H9 (cell line): ENCODE measurements around the gene NKAIN1. TPM values are rescaled to one million over a fixed set of nuclear protein-coding genes. Genes with fewer than 3 reads are reported as not detected.

Experiments
- DNase-seq: peaks from one replicate; pipeline ENCODE4 v3.0.0-alpha.2; 2017
- H2AFZ ChIP-seq: one replicate; pipeline ENCODE4 v1.6.1; 2013; ENCODE audit warnings: mild to moderate bottlenecking, low read length, control low read depth, moderate library complexity
- H2AK5ac ChIP-seq: 2 replicates; pipeline ENCODE4 v1.6.1; 2013; ENCODE audit warnings: low read length, control low read depth, mixed read lengths; ENCODE audit not compliant: insufficient read length
- H2BK120ac ChIP-seq: one replicate; pipeline ENCODE4 v1.6.1; 2013; ENCODE audit warnings: low read depth, mild to moderate bottlenecking, low read length, control low read depth, inconsistent platforms; ENCODE audit not compliant: poor library complexity, severe bottlenecking
- H2BK12ac ChIP-seq: 2 replicates; pipeline ENCODE4 v1.6.1; 2013; ENCODE audit warnings: low read length, control low read depth, mixed read lengths, low read depth; ENCODE audit not compliant: insufficient read length
- H2BK15ac ChIP-seq: 2 replicates; pipeline ENCODE4 v1.6.1; 2013; ENCODE audit warnings: low read depth, low read length, control low read depth
- H2BK20ac ChIP-seq: one replicate; pipeline ENCODE4 v1.6.1; 2013; ENCODE audit warnings: low read depth, mild to moderate bottlenecking, low read length, control low read depth, inconsistent platforms; ENCODE audit not compliant: poor library complexity, severe bottlenecking
- H2BK5ac ChIP-seq: 2 replicates; pipeline ENCODE4 v1.6.1; 2013; ENCODE audit warnings: low read length, control low read depth, mixed read lengths; ENCODE audit not compliant: insufficient read length
- H3K14ac ChIP-seq: 2 replicates; pipeline ENCODE4 v1.6.1; 2013; ENCODE audit warnings: low read length, control low read depth; ENCODE audit not compliant: insufficient read depth
- H3K18ac ChIP-seq: 2 replicates; pipeline ENCODE4 v1.6.1; 2013; ENCODE audit warnings: low read depth, mild to moderate bottlenecking, mixed read lengths, low read length, control low read depth; ENCODE audit not compliant: insufficient read length
- H3K23ac ChIP-seq: 2 replicates; pipeline ENCODE4 v1.6.1; 2013; ENCODE audit warnings: low read length, control low read depth, mixed read lengths, low read depth; ENCODE audit not compliant: insufficient read length
- H3K23me2 ChIP-seq: 2 replicates; pipeline ENCODE4 v1.6.1; 2013; ENCODE audit warnings: low read depth, mild to moderate bottlenecking, mixed read lengths, low read length, control low read depth; ENCODE audit not compliant: insufficient read length, poor library complexity, severe bottlenecking
- H3K27ac ChIP-seq: 2 replicates; pipeline ENCODE4 v1.5.1; 2013; ENCODE audit warnings: low read length, control low read depth, mixed read lengths, low read depth; ENCODE audit not compliant: insufficient read length
- H3K27me3 ChIP-seq: 2 replicates; pipeline ENCODE4 v1.6.1; 2013; ENCODE audit warnings: low read length, control low read depth, inconsistent platforms; ENCODE audit not compliant: insufficient read depth
- H3K4ac ChIP-seq: 2 replicates; pipeline ENCODE4 v1.6.1; 2013; ENCODE audit warnings: low read depth, mild to moderate bottlenecking, control low read depth, inconsistent platforms, low read length, moderate library complexity
- H3K4me1 ChIP-seq: 2 replicates; pipeline ENCODE4 v1.6.1; 2013; ENCODE audit warnings: low read length, control low read depth, inconsistent platforms; ENCODE audit not compliant: insufficient read depth
- H3K4me2 ChIP-seq: 2 replicates; pipeline ENCODE4 v1.6.1; 2013; ENCODE audit warnings: low read length, control low read depth, mixed read lengths; ENCODE audit not compliant: insufficient read length, insufficient read depth
- H3K56ac ChIP-seq: 2 replicates; pipeline ENCODE4 v1.6.1; 2013; ENCODE audit warnings: low read depth, mild to moderate bottlenecking, mixed read lengths, low read length, control low read depth; ENCODE audit not compliant: insufficient read length
- H3K79me1 ChIP-seq: 2 replicates; pipeline ENCODE4 v1.6.1; 2013; ENCODE audit warnings: low read depth, mild to moderate bottlenecking, moderate library complexity, low read length, control low read depth, inconsistent platforms; ENCODE audit not compliant: insufficient read depth, poor library complexity, severe bottlenecking
- H3K79me2 ChIP-seq: 2 replicates; pipeline ENCODE4 v1.6.1; 2013; ENCODE audit warnings: low read length, control low read depth, inconsistent platforms; ENCODE audit not compliant: insufficient read depth
- H3K9ac ChIP-seq: 2 replicates; pipeline ENCODE4 v1.6.1; 2013; ENCODE audit warnings: low read length, control low read depth, mixed read lengths; ENCODE audit not compliant: insufficient read length; ENCODE audit errors: extremely low read depth
- H3K9me3 ChIP-seq: one replicate; pipeline ENCODE4 v1.6.1; 2013; ENCODE audit warnings: low read depth, low read length, inconsistent platforms; ENCODE audit not compliant: control insufficient read depth
- H3T11ph ChIP-seq: one replicate; pipeline ENCODE4 v1.6.1; 2013; ENCODE audit warnings: mild to moderate bottlenecking, low read length, control low read depth, inconsistent platforms
- H4K20me1 ChIP-seq: one replicate; pipeline ENCODE4 v1.6.1; 2013; ENCODE audit not compliant: control insufficient read depth, insufficient read length, insufficient read depth
- H4K5ac ChIP-seq: 2 replicates; pipeline ENCODE4 v1.6.1; 2013; ENCODE audit warnings: low read depth, mild to moderate bottlenecking, mixed read lengths, low read length, control low read depth; ENCODE audit not compliant: insufficient read length
- H4K8ac ChIP-seq: replicated peaks from 2 replicates; pipeline ENCODE4 v1.6.1; 2013; ENCODE audit warnings: low read length, control low read depth, mixed read lengths, low read depth; ENCODE audit not compliant: insufficient read length
- H4K91ac ChIP-seq: 2 replicates; pipeline ENCODE4 v1.6.1; 2013; ENCODE audit warnings: low read depth, mild to moderate bottlenecking, moderate library complexity, mixed read lengths, low read length, control low read depth; ENCODE audit not compliant: insufficient read length
- H3K27ac Mint-ChIP-seq, 3 experiments: 2 replicates in 2 of 3; 3 replicates in 1 of 3; pipeline ENCODE4 v1.8.0; 2020 to 2021; ENCODE audit warnings: mixed read lengths in 3 of 3, mild to moderate bottlenecking in 1 of 3, moderate library complexity in 1 of 3
- H3K27me3 Mint-ChIP-seq: 2 replicates; pipeline ENCODE4 v1.8.0; 2021; ENCODE audit warnings: low read depth, mild to moderate bottlenecking, moderate library complexity, mixed read lengths
- H3K36me3 Mint-ChIP-seq, 3 experiments: 2 replicates in 2 of 3; 3 replicates in 1 of 3; pipeline ENCODE4 v1.8.0; 2020 to 2021; ENCODE audit warnings: low read depth in 3 of 3, mixed read lengths in 3 of 3; ENCODE audit not compliant: insufficient read depth in 1 of 3
- H3K4me1 Mint-ChIP-seq, 2 experiments: 2 replicates each; pipeline ENCODE4 v1.8.0; 2020; ENCODE audit warnings: mixed read lengths in 2 of 2
- H3K4me3 Mint-ChIP-seq, 2 experiments: 2 replicates in 1 of 2; 3 replicates in 1 of 2; pipeline ENCODE4 v1.8.0; 2020 to 2021; ENCODE audit warnings: mild to moderate bottlenecking in 2 of 2, mixed read lengths in 2 of 2, moderate library complexity in 1 of 2
- H3K9me3 Mint-ChIP-seq, 2 experiments: 2 replicates in 1 of 2; 3 replicates in 1 of 2; pipeline ENCODE4 v1.8.0; 2020; ENCODE audit warnings: mild to moderate bottlenecking in 2 of 2, mixed read lengths in 2 of 2, moderate library complexity in 1 of 2
- CTCF ChIP-seq: fragments of 200-600 bp; sonication (generic); conservative IDR thresholded peaks from 3 replicates; pipeline ENCODE4 v1.8.0; 2021; ENCODE audit warnings: antibody characterized with exemption, mild to moderate bottlenecking
- WGBS: extraction: QIAGEN DNeasy Blood & Tissue Kit; methylation state at CpG from one replicate; pipeline ENCODE4 v1.1.7; 2013; ENCODE audit warnings: missing lambda C conversion rate, low lambda C conversion rate, mixed read lengths; ENCODE audit not compliant: insufficient read length; ENCODE audit errors: extremely low coverage; 5-methylcytosine and 5-hydroxymethylcytosine counted together
- total RNA-seq: library from RNA; stranded (reverse); gene quantifications from 2 replicates; pipeline ENCODE4 v1.2.1, GENCODE V29; 2021

NKAIN1 gene
- total RNA-seq, 1 experiment from 2014 or later: 25.6 TPM

GRCh38 chr1:31231802-31232201, 7.9 kb downstream of the NKAIN1 start:
- Mint-ChIP-seq H3K4me3 (no peak overlapping the region), H3K27me3 (peaks cover 5% of the 10 kb centered on the region; the same call in 1 of the 2 replicates), H3K4me1 (peaks cover 6 to 10% of the 10 kb centered on the region in 2 experiments; a peak in 3 of 4 replicates), H3K27ac (no peak overlapping the region), H3K9me3 (no peaks in the 10 kb centered on the region), H3K36me3 (no peaks in the 10 kb centered on the region)
- H3K18ac ChIP-seq: no peak overlapping the region
- no peak overlapping the region for H2BK120ac ChIP-seq
- H2BK15ac ChIP-seq: no peak overlapping the region
- H3K9ac ChIP-seq: no peak overlapping the region
- H3K4ac ChIP-seq: no peak overlapping the region
- no peak overlapping the region for H3K27ac ChIP-seq
- H3K56ac ChIP-seq: no peak overlapping the region
- H3T11ph ChIP-seq: no peak overlapping the region
- no peak overlapping the region for H2BK12ac ChIP-seq
- H2BK20ac ChIP-seq: no peak overlapping the region
- DNase-seq: no peak
- H4K91ac ChIP-seq: no peak overlapping the region
- no peak overlapping the region for H2AK5ac ChIP-seq
- H2BK5ac ChIP-seq: no peak overlapping the region
- WGBS: no CpG with 5 or more reads among the region's 5 CpGs
- H3K27me3 ChIP-seq: no peaks in the 10 kb centered on the region
- H3K4me2 ChIP-seq: no peak overlapping the region
- H4K8ac ChIP-seq: no peak overlapping the region
- H2AFZ ChIP-seq: no peak overlapping the region
- no peaks in the 10 kb centered on the region for H3K79me1 ChIP-seq
- no peak overlapping the region for H3K23ac ChIP-seq
- TF ChIP-seq CTCF: no peak
- peaks cover 2% of the 10 kb centered on the region; the same call in 1 of the 2 replicates for H3K79me2 ChIP-seq
- H4K20me1 ChIP-seq: no peaks in the 10 kb centered on the region
- no peaks in the 10 kb centered on the region for H3K9me3 ChIP-seq
- H3K4me1 ChIP-seq: 0 out of 2 replicates have a peak, but pooled peaks cover 2% of the 10 kb centered on the region
- no peaks in the 10 kb centered on the region for H3K23me2 ChIP-seq
- no peak overlapping the region for H4K5ac ChIP-seq
- H3K14ac ChIP-seq: no peak overlapping the region
